Activated B cell treated with CpG ODN at 0.5 μM for 24 hours (primary cell): ENCODE data around the gene ACYP1. TPM values are rescaled to one million over a fixed set of nuclear protein-coding genes. Genes with fewer than 3 reads are reported as not detected.

ENCODE experiments used
- ATAC-seq: fragments of 200-7000 bp; cut with Tn5 transposase; one replicate; pipeline ENCODE4 v1.10.0; 2021; ENCODE audit warnings: low read depth, mild to moderate bottlenecking, moderate library complexity
- CTCF ChIA-PET: fragments of 350-600 bp; sonication (Branson Sonifier 250); formaldehyde crosslinking; loops from one replicate; lab custom pipeline; 2021; ENCODE audit warnings: antibody characterized with exemption; lab: Charles Lee
- POLR2A ChIA-PET: fragments of 350-600 bp; sonication (Branson Sonifier 250); formaldehyde crosslinking; loops from one replicate; lab custom pipeline; 2021; ENCODE audit warnings: antibody characterized with exemption; lab: Charles Lee
- DNase-seq: peaks from one replicate; pipeline ENCODE4 v3.0.0; 2022
- H3K27ac Mint-ChIP-seq: one replicate; pipeline ENCODE4 v1.8.0; 2020; ENCODE audit warnings: mixed read lengths
- H3K27me3 Mint-ChIP-seq: one replicate; pipeline ENCODE4 v1.8.0; 2021; ENCODE audit warnings: mixed read lengths
- H3K36me3 Mint-ChIP-seq: one replicate; pipeline ENCODE4 v1.8.0; 2021; ENCODE audit warnings: low read depth, mixed read lengths
- H3K4me1 Mint-ChIP-seq: one replicate; pipeline ENCODE4 v1.8.0; 2021; ENCODE audit warnings: mixed read lengths
- H3K4me3 Mint-ChIP-seq: one replicate; pipeline ENCODE4 v1.8.0; 2020; ENCODE audit warnings: mild to moderate bottlenecking, mixed read lengths
- H3K9me3 Mint-ChIP-seq: one replicate; pipeline ENCODE4 v1.8.0; 2020; ENCODE audit warnings: mixed read lengths
- intact Hi-C: fragments of 100-400 bp; cut with micrococcal nuclease; formaldehyde crosslinking; loops from one replicate; pipeline ENCODE4 v1.15.1; 2024
- total RNA-seq: library from RNA; stranded (reverse); gene quantifications from 2 replicates; pipeline ENCODE4 v1.2.3, GENCODE V29; 2022
- TF ChIP-seq, protein P1 (sequence below): fragments of 200-600 bp; IDR thresholded peaks from one replicate; pipeline ENCODE4 v1.8.0; 2022; ENCODE audit warnings: antibody characterized with exemption, mild to moderate bottlenecking

ACYP1 gene
- total RNA-seq, 1 donor from 2014 or later: 25.9 TPM

DNA sequence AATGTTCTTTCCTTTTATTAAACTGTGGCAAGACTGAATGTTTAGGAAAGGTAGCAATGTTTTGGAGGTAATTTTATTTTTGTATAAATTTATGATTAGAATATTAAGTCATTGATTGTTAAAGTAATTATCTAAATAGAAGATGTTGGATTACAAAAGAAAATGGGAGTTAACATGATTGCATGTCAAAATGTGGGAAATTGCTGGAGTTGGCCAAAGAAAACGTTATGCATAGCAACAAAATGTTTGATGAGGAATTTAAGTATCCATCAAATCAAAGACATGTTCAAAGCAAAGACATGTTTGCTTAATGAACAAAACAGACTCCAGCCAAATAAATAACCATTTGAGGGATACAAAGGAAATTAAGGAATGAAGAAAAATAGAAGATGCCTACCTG, 9.4 kb downstream of the ACYP1 start:
- TF ChIP-seq, protein P1, sequence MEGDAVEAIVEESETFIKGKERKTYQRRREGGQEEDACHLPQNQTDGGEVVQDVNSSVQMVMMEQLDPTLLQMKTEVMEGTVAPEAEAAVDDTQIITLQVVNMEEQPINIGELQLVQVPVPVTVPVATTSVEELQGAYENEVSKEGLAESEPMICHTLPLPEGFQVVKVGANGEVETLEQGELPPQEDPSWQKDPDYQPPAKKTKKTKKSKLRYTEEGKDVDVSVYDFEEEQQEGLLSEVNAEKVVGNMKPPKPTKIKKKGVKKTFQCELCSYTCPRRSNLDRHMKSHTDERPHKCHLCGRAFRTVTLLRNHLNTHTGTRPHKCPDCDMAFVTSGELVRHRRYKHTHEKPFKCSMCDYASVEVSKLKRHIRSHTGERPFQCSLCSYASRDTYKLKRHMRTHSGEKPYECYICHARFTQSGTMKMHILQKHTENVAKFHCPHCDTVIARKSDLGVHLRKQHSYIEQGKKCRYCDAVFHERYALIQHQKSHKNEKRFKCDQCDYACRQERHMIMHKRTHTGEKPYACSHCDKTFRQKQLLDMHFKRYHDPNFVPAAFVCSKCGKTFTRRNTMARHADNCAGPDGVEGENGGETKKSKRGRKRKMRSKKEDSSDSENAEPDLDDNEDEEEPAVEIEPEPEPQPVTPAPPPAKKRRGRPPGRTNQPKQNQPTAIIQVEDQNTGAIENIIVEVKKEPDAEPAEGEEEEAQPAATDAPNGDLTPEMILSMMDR: no peak
- H3K4me1 Mint-ChIP-seq: peaks cover 17% of the 10 kb centered on the region
- ChIA-PET POLR2A (no interaction called here), CTCF (no interaction called here)
- no peaks in the 10 kb centered on the region for H3K9me3 Mint-ChIP-seq
- no peak overlapping the region for H3K27ac Mint-ChIP-seq
- H3K36me3 Mint-ChIP-seq: peaks cover 5% of the 10 kb centered on the region
- H3K27me3 Mint-ChIP-seq: no peaks in the 10 kb centered on the region
- intact Hi-C loops: no loop called here
- DNase-seq (no peak), ATAC-seq (no peak)
- H3K4me3 Mint-ChIP-seq: no peak overlapping the region

- Mint-ChIP-seq H3K27me3 (no peaks in the 10 kb centered on the region), H3K36me3 (peaks cover 5% of the 10 kb centered on the region), H3K4me3 (no peak overlapping the region), H3K9me3 (no peaks in the 10 kb centered on the region), H3K4me1 (peaks cover 19% of the 10 kb centered on the region), H3K27ac (no peak overlapping the region)
- ChIA-PET CTCF (no interaction called here), POLR2A (no interaction called here)
- intact Hi-C loops: no loop called here
- DNase-seq (no peak), ATAC-seq (no peak)
- TF ChIP-seq, protein P1: no peak
Observed at GRCh38 chr14:75053396-75054291, 10.2 kb downstream of the ACYP1 start.

- Mint-ChIP-seq H3K36me3 (peaks cover 9% of the 10 kb centered on the region), H3K4me3 (peak overlapping the region; percentile 92), H3K9me3 (no peaks in the 10 kb centered on the region), H3K27ac (peak overlapping the region; percentile 83), H3K4me1 (peaks cover 19% of the 10 kb centered on the region), H3K27me3 (no peaks in the 10 kb centered on the region)
- CTCF ChIA-PET: interaction anchor here (0.6 to 0.7 kb wide), 2 partner anchors 37 to 191 kb away, joined by 3 read pairs; no protein-coding TSS in a partner anchor
- DNase-seq (no peak), ATAC-seq (no peak)
- intact Hi-C loops: loop anchor here (2.0 kb wide), 2 partner anchors 17 to 49 kb away; partner anchors contain the start of genes EIF2B2 and ZC2HC1C
- POLR2A ChIA-PET: interaction anchor here (1.3 to 1.5 kb wide), 2 partner anchors 13 to 111 kb away, joined by 3 to 6 read pairs; partner anchors contain the start of gene ACYP1
- TF ChIP-seq, protein P1: no peak
Observed at GRCh38 chr14:75051556-75051899, 12.3 kb downstream of the ACYP1 start.

DNA sequence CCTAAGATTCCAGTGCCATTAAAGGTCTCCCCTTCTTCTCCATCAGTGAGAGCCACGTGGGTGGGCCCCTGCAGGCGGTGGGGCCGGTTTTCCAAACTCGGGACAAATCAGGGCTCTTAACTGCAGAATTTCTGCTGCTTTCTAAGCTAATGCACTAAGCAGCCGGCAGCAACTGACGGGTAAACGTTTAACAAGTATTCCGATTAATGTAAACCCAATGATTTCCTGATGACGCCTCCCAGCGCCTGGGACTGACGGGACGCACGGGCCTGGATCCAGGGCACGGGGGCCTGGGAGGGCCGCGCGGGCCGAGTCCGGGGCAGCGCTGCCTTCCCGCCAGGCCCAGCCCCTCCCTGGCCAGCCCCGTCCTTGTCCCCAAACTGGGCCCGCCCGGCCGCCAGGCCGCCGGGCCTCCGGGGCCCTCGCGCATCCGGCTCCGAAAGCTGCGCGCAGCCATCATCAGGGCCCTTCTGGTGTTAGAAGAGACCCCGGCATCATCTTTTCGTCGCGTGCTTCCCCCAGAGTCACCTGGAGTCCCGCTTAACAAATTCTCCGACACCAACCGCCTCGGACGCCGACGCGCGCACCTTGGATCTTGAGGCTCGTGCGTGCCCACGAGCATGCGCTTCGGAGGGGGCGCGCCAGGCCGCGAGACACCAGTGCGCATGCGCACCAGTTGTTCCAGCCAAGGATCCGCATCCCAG, 12.8 kb downstream of the ACYP1 start, which contains the start of gene MLH3:
TSS of gene MLH3 (minus strand) at position 616 of the 704 bp plus-strand sequence. CDS start 1,812 bp downstream, outside the sequence.
- ChIA-PET POLR2A (interaction anchor here (0.5 to 1.5 kb wide), 3 partner anchors 13 to 111 kb away, joined by 3 to 6 read pairs (median 3); partner anchors contain the start of gene ACYP1), CTCF (interaction anchor here (0.6 kb wide), 1 partner anchor 37 kb away, joined by 3 read pairs; no protein-coding TSS in a partner anchor)
- peak; percentile 75 for DNase-seq
- Mint-ChIP-seq H3K4me1 (peaks cover 19% of the 10 kb centered on the region), H3K4me3 (peak within 1 kb of the TSS; percentile 92), H3K27ac (peak within 1 kb of the TSS; percentile 83), H3K36me3 (peaks cover 7% of the 10 kb centered on the region), H3K27me3 (no peaks in the 10 kb centered on the region), H3K9me3 (no peaks in the 10 kb centered on the region)
- peak; percentile 80 for ATAC-seq
- intact Hi-C loops: loop anchor here (2.0 kb wide), 2 partner anchors 18 to 48 kb away; partner anchors contain the start of genes EIF2B2 and ZC2HC1C
- TF ChIP-seq, protein P1: no peak
